PC-3 (cell line): ENCODE measurements around the gene TSPEAR.

Experiments
- CTCF ChIP-seq: fragments of 300-600 bp; sonication (generic); conservative IDR thresholded peaks from 2 replicates; pipeline ENCODE4 v1.5.1; 2017; ENCODE audit warnings: antibody characterized with exemption, low read depth, mild to moderate bottlenecking, low read length
- EZH2 ChIP-seq: fragments of 300-600 bp; sonication (generic); IDR thresholded peaks from one replicate; pipeline ENCODE4 v1.6.1; 2017; ENCODE audit warnings: antibody characterized with exemption, mild to moderate bottlenecking, low read length; ENCODE audit not compliant: unreplicated experiment

DNA sequence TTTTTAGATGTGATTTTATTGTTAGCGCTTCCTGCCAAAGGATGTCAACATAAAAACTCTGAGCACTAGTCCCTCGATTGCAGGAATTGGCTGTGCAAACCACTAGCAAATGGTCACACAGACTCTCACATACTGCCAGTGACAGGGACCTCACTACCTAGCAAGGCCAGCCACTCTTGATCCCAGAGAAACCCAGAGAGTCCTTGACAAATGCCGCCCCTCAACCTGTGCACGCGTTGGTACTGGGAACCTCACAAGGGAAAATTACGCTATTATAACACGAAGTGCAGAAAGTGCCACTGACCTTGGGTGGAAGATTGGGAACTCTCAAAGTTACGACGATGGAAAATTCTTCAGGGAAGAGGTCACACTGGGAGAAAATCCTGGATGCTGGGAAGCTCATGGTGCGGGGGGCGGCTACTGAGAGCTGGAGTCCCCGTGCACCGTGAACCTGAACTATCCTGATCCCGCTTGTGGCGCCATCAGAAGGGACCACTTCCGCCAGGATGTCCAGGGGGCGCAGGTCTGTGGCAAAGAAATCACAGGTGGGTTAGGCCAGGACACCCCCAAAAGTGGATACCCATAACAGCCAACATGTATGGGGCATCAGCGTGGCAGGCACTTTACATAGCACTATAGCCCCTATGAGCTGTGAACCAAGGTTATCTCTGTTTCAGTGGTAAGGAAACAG lies 143.7 kb downstream of the TSPEAR start:
- no peak for TF ChIP-seq CTCF
- no peak for TF ChIP-seq EZH2
